Heart right ventricle (tissue), 16 donors: ENCODE data around the gene TGFBR3L. TPM values are rescaled to one million over a fixed set of nuclear protein-coding genes. Genes with fewer than 3 reads are reported as not detected.

Experiments used
- ATAC-seq, 8 donors: fragments of 200-7000 bp; cut with Tn5 transposase; one replicate each; pipeline ENCODE4 v1.9.1; 2020; ENCODE audit warnings: mild to moderate bottlenecking in 8 of 8, moderate library complexity in 8 of 8, moderate number of reproducible peaks in 1 of 8
- DNase-seq, 2 donors: peaks; one replicate each; pipeline ENCODE4 v3.0.0-alpha.2; 2020
- H3K27ac ChIP-seq, 10 donors: fragments of 200-600 bp; sonication (generic) in 2 of 10; one replicate each; pipeline versions ENCODE4 v1.5.0 to v1.8.0; 2020 to 2022; ENCODE audit warnings: mild to moderate bottlenecking in 3 of 10
- H3K27me3 ChIP-seq, 7 donors: fragments of 200-600 bp; one replicate each; pipeline ENCODE4 v1.8.0; 2021 to 2022; ENCODE audit warnings: mild to moderate bottlenecking in 2 of 7
- H3K36me3 ChIP-seq, 9 donors: fragments of 200-600 bp; sonication (generic) in 1 of 9; one replicate each; pipeline versions ENCODE4 v1.5.0 to v1.8.0; 2020 to 2022; ENCODE audit warnings: mild to moderate bottlenecking in 2 of 9
- H3K4me1 ChIP-seq, 9 donors: fragments of 200-600 bp; sonication (generic) in 1 of 9; one replicate each; pipeline versions ENCODE4 v1.5.0 to v1.8.0; 2020 to 2022; ENCODE audit warnings: mild to moderate bottlenecking in 4 of 9
- H3K4me3 ChIP-seq, 10 donors: fragments of 200-600 bp; sonication (generic) in 2 of 10; one replicate each; pipeline versions ENCODE4 v1.5.0 to v1.8.0; 2020 to 2022; ENCODE audit warnings: mild to moderate bottlenecking in 7 of 10, moderate library complexity in 2 of 10
- H3K9me3 ChIP-seq, 11 donors: fragments of 200-600 bp in 10 of 11; sonication (generic) in 2 of 11; one replicate each; pipeline versions ENCODE4 v1.5.0 to v1.8.0; 2013 to 2022; ENCODE audit warnings: mild to moderate bottlenecking in 2 of 11, control low read depth in 1 of 11, moderate library complexity in 1 of 11
- CTCF ChIP-seq, 9 donors: fragments of 200-600 bp; sonication (generic) in 2 of 9; IDR thresholded peaks; one replicate each; pipeline versions ENCODE4 v1.5.0 to v1.8.0; 2021 to 2022; ENCODE audit warnings: antibody characterized with exemption in 9 of 9, mild to moderate bottlenecking in 5 of 9, moderate library complexity in 1 of 9
- WGBS, 2 donors: extraction: QIAGEN DNeasy Blood & Tissue Kit; methylation state at CpG; one replicate each; pipeline ENCODE4 v1.1.7; 2013; ENCODE audit warnings: inconsistent platforms in 1 of 2; 5-methylcytosine and 5-hydroxymethylcytosine counted together
- intact Hi-C, 10 donors: fragments of 100-400 bp; cut with DNase I; formaldehyde crosslinking; loops; one replicate each; pipeline versions ENCODE4 v1.11.1 to v1.14.2; 2022
- polyA plus RNA-seq, 2 donors: library from polyadenylated mRNA; stranded (reverse); fragments of 200-250 nt; gene quantifications; one replicate each; pipeline ENCODE4 v1.2.3, GENCODE V29; 2013
- total RNA-seq, 10 donors: library from RNA; stranded (reverse); fragmentation: NEBNext Ultra II Directional in 3 of 10; extraction: Animal tissue kit (Norgen Biotek cat#: 25700) in 3 of 10; gene quantifications; one replicate each; pipeline versions ENCODE4 v1.2.1 to v1.2.4, GENCODE V29; 2021 to 2023
- donor health status: Arrhythmogenic right ventricular cardiomyopathy.
- donor health status: ischemic (EF 13 %, LVEDD 7.1; RV severe dilation, severe dysfunction).
- donor health status: healthy with polysubstance abuse.
- donor health status: DM: no; HTN: yes; CAD: no.
- donor health status: DM: no; HTN: no; CAD: no.
- donor health status: ischemic (EF 25% LVEDD 6.9; RV normal size, moderate dysfunction).
- donor health status: ischemic (EF 25% LVEDD 5.7; RV mildly dilated, moderate dysfunction).
- donor health status: healthy.
- donor health status: DM: yes; HTN: yes; CAD: no.
- donor health status: Ischemic cardiomyopathy.
- donor health status: ischemic (EF 35%, LVEDD 5.7; RV mildly dilated, moderate dysfunction).
- donor health status: nonischemic (EF 11% LVEDD 7.7; RV severe dilation, severe dysfunction).
- donor health status: DM: yes; HTN: yes; CAD: no.
- donor health status: PGD.
- donor health status: ischemic (EF 29% LVEDD 5.4; RV normal size, mild dysfunction).
- donor health status: nonischemic (EF 23%, LVEDD 6.1; RV moderate dilation, normal function).

The TGFBR3L gene
- total and polyA plus RNA-seq, 12 donors: 1.1 to 11.6 (median 4.1) TPM

- no peak for ATAC-seq
- Histone ChIP-seq H3K4me1 (peaks cover 4 to 37% (median 24%) of the 10 kb centered on the region in 9 donors), H3K27ac (no peak overlapping the region), H3K9me3 (no peaks in the 10 kb centered on the region), H3K4me3 (no peak overlapping the region), H3K27me3 (peaks cover 11 to 54% (median 46%) of the 10 kb centered on the region in 7 donors), H3K36me3 (peaks cover 4 to 48% (median 33%) of the 10 kb centered on the region in 9 donors)
- TF ChIP-seq CTCF (IDR thresholded peaks at IDR 0.05): no peak
- intact Hi-C loops: no loop called here
- WGBS, 2 donors: 64 to 68% methylated on average over 12 of the region's 12 CpGs
- DNase-seq: no peak
Measured at GRCh38 chr19:7914099-7914498, 531 bp upstream of the TGFBR3L start.

- H3K4me3 ChIP-seq: peak overlapping the region in 4 of 10 donors; percentile 23 to 49 (median 34)
- WGBS, 2 donors: 46 to 50% methylated on average over 24 of the region's 24 CpGs
- peaks cover 4 to 34% (median 25%) of the 10 kb centered on the region in 9 donors for H3K36me3 ChIP-seq
- no peak for DNase-seq
- intact Hi-C loops: no loop called here
- no peak for ATAC-seq
- H3K9me3 ChIP-seq: no peaks in the 10 kb centered on the region
- H3K27me3 ChIP-seq: peaks cover 11 to 57% (median 51%) of the 10 kb centered on the region in 7 donors
- no peak overlapping the region for H3K27ac ChIP-seq
- H3K4me1 ChIP-seq: peaks cover 4 to 46% (median 29%) of the 10 kb centered on the region in 9 donors
- no peak for TF ChIP-seq CTCF (IDR thresholded peaks at IDR 0.05)
Measured at GRCh38 chr19:7915250-7916102, 846 bp downstream of the TGFBR3L start.

- ATAC-seq (no peak), DNase-seq (no peak)
- H3K36me3 ChIP-seq: peaks cover 4 to 26% (median 17%) of the 10 kb centered on the region in 9 donors
- peaks cover 7 to 51% (median 34%) of the 10 kb centered on the region in 9 donors for H3K4me1 ChIP-seq
- H3K27me3 ChIP-seq: peaks cover 11 to 57% (median 51%) of the 10 kb centered on the region in 7 donors
- TF ChIP-seq CTCF (IDR thresholded peaks at IDR 0.05): no peak
- H3K4me3 ChIP-seq: peak overlapping the region in 9 of 10 donors; percentile 21 to 49 (median 35)
- WGBS, 2 donors: 1% methylated on average over 84 to 104 of the region's 104 CpGs
- peak overlapping the region in 2 of 10 donors; percentile 78 for H3K27ac ChIP-seq
- intact Hi-C loops: no loop called here
- no peaks in the 10 kb centered on the region for H3K9me3 ChIP-seq
Measured at GRCh38 chr19:7916103-7916954, 1.7 kb downstream of the TGFBR3L start.

GRCh38 chr19:7916955-7917266 is 2.3 kb downstream of the TGFBR3L start:
- TF ChIP-seq CTCF (IDR thresholded peaks at IDR 0.05): no peak
- Histone ChIP-seq H3K36me3 (peaks cover 4 to 23% (median 11%) of the 10 kb centered on the region in 9 donors), H3K9me3 (no peaks in the 10 kb centered on the region), H3K4me3 (peak overlapping the region in 8 of 10 donors; percentile 21 to 49 (median 38)), H3K27ac (peak overlapping the region in 6 of 10 donors; percentile 53 to 78 (median 59)), H3K27me3 (peaks cover 11 to 56% (median 51%) of the 10 kb centered on the region in 7 donors), H3K4me1 (peaks cover 12 to 57% (median 39%) of the 10 kb centered on the region in 9 donors)
- ATAC-seq: no peak
- no peak for DNase-seq
- intact Hi-C loops: no loop called here
- WGBS, 2 donors: 5 to 6% methylated on average over 12 of the region's 12 CpGs
